ENCODE results near the gene SERGEF.

GRCh38 chr11:17743026-17743807 is 269.6 kb downstream of the SERGEF start:
- no peak for TF ChIP-seq EZH2 (IDR thresholded peaks at IDR 0.05; ENCODE audit: insufficient read depth, poor library complexity, severe bottlenecking)
- TF ChIP-seq EZH2phosphoT487 (IDR thresholded peaks at IDR 0.05; ENCODE audit: insufficient read depth, low read depth) = no peak
